Measurements from ENCODE around the gene METTL6.

DNA sequence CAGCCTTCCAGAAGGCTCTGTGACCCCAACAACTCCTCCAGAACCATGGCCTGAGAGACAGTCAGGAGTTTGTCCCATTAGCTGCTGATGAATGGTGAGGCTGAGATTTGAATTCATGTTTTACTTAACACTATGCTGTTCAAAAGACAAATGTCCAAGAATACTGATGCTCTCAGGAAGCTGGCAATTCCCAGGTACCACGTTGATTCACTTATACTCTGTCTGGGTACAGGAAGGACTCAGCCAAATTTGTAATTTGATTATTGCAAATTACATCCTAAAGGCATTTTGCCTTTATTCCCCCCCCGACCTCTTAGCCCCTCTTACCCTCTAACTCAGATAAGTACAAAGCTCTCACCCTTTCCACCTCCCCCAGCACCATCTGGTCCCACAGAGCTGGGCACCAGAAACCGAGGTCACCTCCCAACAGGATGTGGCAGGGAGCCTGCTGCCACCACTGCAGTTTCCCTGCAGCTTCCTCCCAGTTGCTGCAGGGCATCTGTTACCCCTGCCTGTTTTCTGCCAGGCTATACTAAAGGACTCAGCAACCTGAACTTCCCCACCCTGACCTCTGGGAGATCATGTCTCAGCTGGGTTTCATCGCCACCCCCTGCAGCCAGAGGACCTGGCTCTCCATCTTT is 33.7 kb upstream of the METTL6 start:
- TF ChIP-seq GATA3 (IDR thresholded peaks at IDR 0.05; ENCODE audit: low read depth, low read length) (no peak), GATA2 (IDR thresholded peaks at IDR 0.05; ENCODE audit: low read depth, low read length) (0 out of 2 replicates have a peak, but pooled peaks have one; percentile 15)

Data from SH-SY5Y (cell line).